Fibroblast of pulmonary artery (primary cell): Measurements from ENCODE around the gene GMDS.

ENCODE experiments used
- DNase-seq: peaks from one replicate; pipeline ENCODE4 v3.0.0-alpha.2; 2010; ENCODE audit warnings: low read depth
- H3K4me3 ChIP-seq: replicated peaks from 2 replicates; pipeline ENCODE4 v1.5.1; 2011; ENCODE audit warnings: low read depth, mild to moderate bottlenecking, control low read depth, low read length, moderate library complexity
- CTCF ChIP-seq: IDR thresholded peaks from 2 replicates; pipeline ENCODE4 v1.5.1; 2011; ENCODE audit warnings: mild to moderate bottlenecking, control low read depth, low read length, inconsistent platforms; ENCODE audit errors: missing control alignments

Gene GMDS

GRCh38 chr6:1945235-1945832 lies 300.1 kb downstream of the GMDS start:
- no peak overlapping the region for H3K4me3 ChIP-seq

GRCh38 chr6:1942834-1943233 lies 302.6 kb downstream of the GMDS start:
- TF ChIP-seq CTCF: no peak
- H3K4me3 ChIP-seq: no peak overlapping the region
- no peak for DNase-seq

More at GRCh38 chr6:1945235-1945832, 300.1 kb downstream of the GMDS start:
- no peak for DNase-seq
- TF ChIP-seq CTCF: no peak

- no peak for DNase-seq
- TF ChIP-seq CTCF: no peak
- no peak overlapping the region for H3K4me3 ChIP-seq
Measured at GRCh38 chr6:1941534-1941933, 303.9 kb downstream of the GMDS start.

GRCh38 chr6:1940381-1940780 lies 305.0 kb downstream of the GMDS start:
- H3K4me3 ChIP-seq: no peak overlapping the region
- TF ChIP-seq CTCF: no peak
- DNase-seq: no peak

GRCh38 chr6:1933292-1933691 lies 312.1 kb downstream of the GMDS start:
- no peak for DNase-seq
- H3K4me3 ChIP-seq: no peak overlapping the region
- TF ChIP-seq CTCF: no peak

GRCh38 chr6:1931817-1932216 lies 313.6 kb downstream of the GMDS start:
- TF ChIP-seq CTCF: no peak
- no peak overlapping the region for H3K4me3 ChIP-seq
- DNase-seq: no peak

- DNase-seq: peak; percentile 20
Measured at GRCh38 chr6:1930356-1930755, 315.0 kb downstream of the GMDS start.

More at GRCh38 chr6:1930356-1930755, 315.0 kb downstream of the GMDS start:
- no peak overlapping the region for H3K4me3 ChIP-seq
- TF ChIP-seq CTCF: no peak
